Progenitor cell of endocrine pancreas (in vitro differentiated cells): ENCODE results near the gene ZNF473. TPM values are rescaled to one million over a fixed set of nuclear protein-coding genes. Genes with fewer than 3 reads are reported as not detected.
"Not testable (repeated sequence)": the region's sequence is repeated elsewhere in the genome, so short reads cannot be mapped to it uniquely, and the experiment has no call there.

Source experiments
- DNase-seq: peaks from one replicate; pipeline ENCODE4 v3.0.0; 2021; ENCODE audit warnings: low spot score; ENCODE audit not compliant: unreplicated experiment
- H3K27ac Mint-ChIP-seq: 2 replicates; pipeline ENCODE4 v1.8.0; 2021; ENCODE audit warnings: mild to moderate bottlenecking, moderate library complexity, mixed read lengths
- H3K27me3 Mint-ChIP-seq: 2 replicates; pipeline ENCODE4 v1.8.0; 2021; ENCODE audit warnings: mixed read lengths
- H3K36me3 Mint-ChIP-seq: 2 replicates; pipeline ENCODE4 v1.8.0; 2022; ENCODE audit warnings: mixed read lengths; ENCODE audit not compliant: insufficient read depth
- H3K4me1 Mint-ChIP-seq: 2 replicates; pipeline ENCODE4 v1.8.0; 2021; ENCODE audit warnings: low read depth, mixed read lengths
- H3K4me3 Mint-ChIP-seq: 2 replicates; pipeline ENCODE4 v1.8.0; 2021; ENCODE audit warnings: low read depth, mild to moderate bottlenecking, moderate library complexity, mixed read lengths
- H3K9me3 Mint-ChIP-seq: 2 replicates; pipeline ENCODE4 v1.8.0; 2021; ENCODE audit warnings: low read depth, mixed read lengths
- total RNA-seq: library from RNA; stranded (reverse); gene quantifications from 2 replicates; pipeline ENCODE4 v1.2.1, GENCODE V29; 2021
- TF ChIP-seq, protein P1 (sequence below): fragments of 200-600 bp; sonication (generic); IDR thresholded peaks from one replicate; pipeline ENCODE4 v1.5.0; 2021; ENCODE audit warnings: antibody characterized with exemption, mild to moderate bottlenecking; ENCODE audit not compliant: unreplicated experiment

ZNF473 gene
- total RNA-seq, 1 donor from 2014 or later, result 15.5 TPM

DNA sequence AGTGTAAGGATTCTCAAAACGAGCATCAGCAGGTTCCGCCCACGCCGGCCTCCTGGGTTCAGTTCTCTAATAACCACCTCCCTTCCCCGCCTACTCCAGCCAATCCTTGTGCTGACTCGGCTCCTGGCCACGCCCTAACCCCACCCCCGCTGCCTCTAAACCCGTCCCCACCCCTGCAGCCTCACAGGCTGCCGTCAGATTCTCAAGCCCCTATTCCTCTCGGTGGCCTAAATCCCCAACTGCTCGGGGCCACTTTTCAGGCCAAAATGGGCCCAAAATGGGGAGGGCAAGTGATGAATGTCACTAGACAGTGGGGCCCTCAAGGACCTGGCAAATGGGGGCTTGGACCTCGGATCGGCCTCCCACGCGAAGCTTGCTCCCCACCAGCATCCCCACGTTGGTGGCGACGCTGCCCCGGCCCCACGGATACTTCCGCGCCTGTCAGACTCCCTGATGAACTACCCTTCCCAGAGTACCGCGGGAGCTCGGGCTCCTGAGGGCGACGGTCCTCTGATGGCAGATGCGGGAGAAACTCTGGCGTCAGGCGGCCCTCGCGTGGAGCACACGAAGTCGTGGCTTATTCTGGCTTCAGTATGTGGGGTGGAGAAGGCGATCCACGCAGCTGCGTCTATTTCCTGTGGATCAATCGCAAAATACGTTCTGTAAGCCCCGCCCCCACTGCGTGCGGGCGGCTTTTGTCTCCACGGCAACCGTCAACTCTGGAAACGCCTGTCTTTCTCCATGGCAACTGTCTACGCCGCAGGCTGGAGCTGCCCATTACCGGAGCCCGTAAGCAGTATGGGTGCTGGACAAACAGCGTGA lies 24.8 kb downstream of the ZNF473 start:
- TF ChIP-seq, protein P1, sequence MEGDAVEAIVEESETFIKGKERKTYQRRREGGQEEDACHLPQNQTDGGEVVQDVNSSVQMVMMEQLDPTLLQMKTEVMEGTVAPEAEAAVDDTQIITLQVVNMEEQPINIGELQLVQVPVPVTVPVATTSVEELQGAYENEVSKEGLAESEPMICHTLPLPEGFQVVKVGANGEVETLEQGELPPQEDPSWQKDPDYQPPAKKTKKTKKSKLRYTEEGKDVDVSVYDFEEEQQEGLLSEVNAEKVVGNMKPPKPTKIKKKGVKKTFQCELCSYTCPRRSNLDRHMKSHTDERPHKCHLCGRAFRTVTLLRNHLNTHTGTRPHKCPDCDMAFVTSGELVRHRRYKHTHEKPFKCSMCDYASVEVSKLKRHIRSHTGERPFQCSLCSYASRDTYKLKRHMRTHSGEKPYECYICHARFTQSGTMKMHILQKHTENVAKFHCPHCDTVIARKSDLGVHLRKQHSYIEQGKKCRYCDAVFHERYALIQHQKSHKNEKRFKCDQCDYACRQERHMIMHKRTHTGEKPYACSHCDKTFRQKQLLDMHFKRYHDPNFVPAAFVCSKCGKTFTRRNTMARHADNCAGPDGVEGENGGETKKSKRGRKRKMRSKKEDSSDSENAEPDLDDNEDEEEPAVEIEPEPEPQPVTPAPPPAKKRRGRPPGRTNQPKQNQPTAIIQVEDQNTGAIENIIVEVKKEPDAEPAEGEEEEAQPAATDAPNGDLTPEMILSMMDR, result no peak
- H3K9me3 Mint-ChIP-seq, result peaks cover 34% of the 10 kb centered on the region
- DNase-seq, result no peak
- H3K27ac Mint-ChIP-seq, result no peak overlapping the region
- H3K27me3 Mint-ChIP-seq, result peaks cover 3% of the 10 kb centered on the region
- peaks cover 1% of the 10 kb centered on the region for H3K4me1 Mint-ChIP-seq
- H3K4me3 Mint-ChIP-seq, result peak overlapping the region; percentile 63
- H3K36me3 Mint-ChIP-seq, result peaks cover 36% of the 10 kb centered on the region

DNA sequence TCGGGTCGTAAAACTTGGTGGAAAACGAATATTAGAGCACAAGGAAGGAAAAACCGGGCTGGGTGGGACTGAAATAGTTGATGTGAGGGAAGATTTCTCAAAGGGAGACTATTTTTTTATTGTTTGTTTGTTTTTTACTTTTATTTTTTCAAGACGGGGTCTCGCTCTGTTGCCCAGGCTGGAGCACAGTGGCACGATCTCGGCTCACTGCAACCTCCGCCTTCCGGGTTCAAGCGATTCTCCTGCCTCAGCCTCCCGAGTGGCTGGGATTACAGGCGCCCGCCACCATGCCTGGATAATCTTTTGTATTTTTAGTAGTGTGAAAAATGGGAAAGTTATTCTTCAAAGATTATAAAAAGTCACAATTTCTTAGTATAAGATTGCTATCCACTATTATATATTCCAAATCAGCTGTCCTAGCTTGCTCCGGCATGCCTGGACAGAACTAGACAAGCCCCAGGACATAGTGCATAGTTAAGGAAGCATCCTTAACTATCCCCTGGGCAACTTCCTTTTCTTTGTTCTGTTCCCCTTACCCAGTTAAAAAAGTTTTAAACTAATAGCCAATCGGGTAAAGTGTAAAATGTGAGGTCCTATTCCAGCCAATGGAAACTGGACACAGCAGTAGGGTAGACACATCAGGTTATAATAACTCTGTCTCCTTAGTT lies 25.6 kb downstream of the ZNF473 start:
- H3K4me1 Mint-ChIP-seq, H3K27me3 Mint-ChIP-seq, H3K27ac Mint-ChIP-seq, DNase-seq: not testable (repeated sequence)
- H3K4me3 Mint-ChIP-seq, result peak overlapping the region; percentile 63
- H3K9me3 Mint-ChIP-seq, result peaks cover 29% of the 10 kb centered on the region
- H3K36me3 Mint-ChIP-seq, result peaks cover 29% of the 10 kb centered on the region

DNA sequence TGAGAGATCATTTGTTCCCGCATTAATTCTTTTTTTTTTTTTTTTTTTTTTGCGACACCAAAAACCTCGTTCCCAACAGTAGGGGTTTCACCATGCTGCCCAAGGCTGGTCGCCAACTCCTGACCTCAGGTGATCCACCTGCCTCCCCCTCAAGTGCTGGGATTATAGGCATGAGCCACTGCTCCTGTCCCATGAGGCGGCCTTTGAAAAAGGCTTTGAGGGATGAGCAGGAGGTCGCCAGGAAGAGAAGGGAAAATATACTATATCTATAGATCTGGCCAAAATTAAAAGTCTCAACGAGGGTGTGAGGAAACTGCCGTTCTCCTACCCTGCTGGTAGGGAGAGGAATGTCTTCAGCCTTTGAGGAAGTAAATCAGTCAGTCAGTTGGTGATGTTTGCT lies 26.2 kb downstream of the ZNF473 start:
- TF ChIP-seq, protein P1, result no peak
- Mint-ChIP-seq H3K36me3 (peaks cover 23% of the 10 kb centered on the region), H3K27me3 (peaks cover 3% of the 10 kb centered on the region), H3K9me3 (peaks cover 27% of the 10 kb centered on the region), H3K27ac (no peak overlapping the region), H3K4me3 (no peak overlapping the region), H3K4me1 (peaks cover 1% of the 10 kb centered on the region)
- no peak for DNase-seq

DNA sequence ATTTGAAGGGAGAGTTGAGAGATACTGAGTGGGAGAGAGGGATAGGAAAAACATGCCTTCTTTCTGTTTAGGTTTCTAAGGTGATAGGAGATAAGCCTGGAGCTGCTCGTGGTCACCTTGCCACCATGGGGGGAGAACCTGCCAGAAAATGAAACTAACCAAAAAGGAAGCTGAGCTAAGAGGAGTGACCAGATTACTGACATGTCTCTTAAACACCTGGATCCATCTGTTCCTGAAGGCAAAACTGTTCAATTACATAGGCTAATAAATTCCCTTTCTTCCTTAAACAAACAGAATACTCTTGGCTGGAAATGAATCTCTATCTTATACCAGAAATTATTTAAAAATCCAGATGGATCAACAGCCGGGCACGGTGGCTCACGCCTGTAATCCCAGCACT lies 27.3 kb downstream of the ZNF473 start:
- Mint-ChIP-seq H3K9me3 (peaks cover 22% of the 10 kb centered on the region), H3K4me3 (no peak overlapping the region), H3K27ac (no peak overlapping the region), H3K36me3 (peaks cover 11% of the 10 kb centered on the region), H3K27me3 (peaks cover 3% of the 10 kb centered on the region), H3K4me1 (peaks cover 1% of the 10 kb centered on the region)
- TF ChIP-seq, protein P1, result no peak
- no peak for DNase-seq

DNA sequence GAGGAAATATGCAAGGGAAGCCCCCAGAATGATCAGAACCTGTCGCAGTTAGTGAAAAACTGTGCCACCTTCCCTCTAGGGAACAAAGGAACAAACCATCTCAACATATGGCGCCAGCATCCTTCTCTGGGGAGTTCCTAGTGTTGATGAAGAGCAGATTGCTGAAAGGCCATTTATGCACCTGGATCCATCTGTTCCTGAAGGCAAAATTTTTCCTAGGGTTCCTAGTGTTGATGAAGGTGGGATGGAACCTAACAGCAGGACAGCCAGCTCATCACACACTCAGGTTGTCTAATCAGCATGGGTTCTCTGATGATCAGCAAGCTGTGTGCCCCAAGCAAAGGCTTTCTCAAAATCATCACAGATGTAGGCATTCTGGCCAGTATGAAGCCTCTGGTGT lies 32.6 kb downstream of the ZNF473 start:
- Mint-ChIP-seq H3K27ac (no peak overlapping the region), H3K27me3 (no peaks in the 10 kb centered on the region), H3K4me1 (no peaks in the 10 kb centered on the region), H3K9me3 (peaks cover 28% of the 10 kb centered on the region), H3K4me3 (no peak overlapping the region), H3K36me3 (no peaks in the 10 kb centered on the region)
- no peak for DNase-seq
- TF ChIP-seq, protein P1, result no peak
